GM20000 (cell line): ENCODE data around the gene TMC6.

Experiments
- DNase-seq: peaks from one replicate; pipeline ENCODE4 v3.0.0; 2012; ENCODE audit warnings: low spot score
- CTCF ChIP-seq: IDR thresholded peaks from 2 replicates; pipeline ENCODE4 v1.5.1; 2012; ENCODE audit warnings: mild to moderate bottlenecking, control low read depth; ENCODE audit errors: extremely low read depth, missing control alignments

TMC6 gene

DNA sequence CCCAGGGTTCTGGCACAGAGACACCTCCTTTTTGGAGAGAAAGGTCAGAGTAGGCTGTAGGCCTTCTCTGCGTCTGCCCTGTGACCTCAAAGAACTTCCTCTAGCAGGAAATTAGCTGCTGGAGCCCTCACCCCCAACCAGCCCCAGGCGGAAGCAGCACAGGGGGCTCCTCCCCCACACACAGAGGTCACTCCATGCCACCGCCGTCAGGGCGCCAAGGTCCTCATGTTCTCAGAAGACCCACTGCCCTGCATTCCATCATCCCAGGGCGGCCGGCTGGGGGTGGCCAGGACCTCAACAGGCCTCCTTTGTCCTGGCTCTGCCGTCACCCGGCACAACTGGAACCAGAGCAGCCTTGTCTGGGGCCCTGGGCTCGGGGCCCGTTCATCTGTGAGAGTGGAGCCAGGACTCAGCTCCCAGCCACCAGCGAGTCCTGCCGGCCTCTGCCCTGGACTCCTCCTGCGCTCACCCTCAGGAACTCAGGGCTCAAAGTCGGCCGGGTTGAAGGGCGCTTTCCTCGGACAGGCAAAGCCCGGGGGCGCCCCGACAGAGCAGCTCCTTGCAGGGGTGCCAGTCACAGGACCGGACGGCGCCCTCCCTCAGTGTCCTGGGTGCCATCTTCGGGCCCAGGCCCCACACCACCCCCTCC lies 1.2 kb downstream of the TMC6 start:
- no peak for TF ChIP-seq CTCF
- DNase-seq, result peak; percentile 86

GRCh38 chr17:78126895-78127238 lies 1.7 kb downstream of the TMC6 start:
- TF ChIP-seq CTCF, result no peak
- no peak for DNase-seq

DNA sequence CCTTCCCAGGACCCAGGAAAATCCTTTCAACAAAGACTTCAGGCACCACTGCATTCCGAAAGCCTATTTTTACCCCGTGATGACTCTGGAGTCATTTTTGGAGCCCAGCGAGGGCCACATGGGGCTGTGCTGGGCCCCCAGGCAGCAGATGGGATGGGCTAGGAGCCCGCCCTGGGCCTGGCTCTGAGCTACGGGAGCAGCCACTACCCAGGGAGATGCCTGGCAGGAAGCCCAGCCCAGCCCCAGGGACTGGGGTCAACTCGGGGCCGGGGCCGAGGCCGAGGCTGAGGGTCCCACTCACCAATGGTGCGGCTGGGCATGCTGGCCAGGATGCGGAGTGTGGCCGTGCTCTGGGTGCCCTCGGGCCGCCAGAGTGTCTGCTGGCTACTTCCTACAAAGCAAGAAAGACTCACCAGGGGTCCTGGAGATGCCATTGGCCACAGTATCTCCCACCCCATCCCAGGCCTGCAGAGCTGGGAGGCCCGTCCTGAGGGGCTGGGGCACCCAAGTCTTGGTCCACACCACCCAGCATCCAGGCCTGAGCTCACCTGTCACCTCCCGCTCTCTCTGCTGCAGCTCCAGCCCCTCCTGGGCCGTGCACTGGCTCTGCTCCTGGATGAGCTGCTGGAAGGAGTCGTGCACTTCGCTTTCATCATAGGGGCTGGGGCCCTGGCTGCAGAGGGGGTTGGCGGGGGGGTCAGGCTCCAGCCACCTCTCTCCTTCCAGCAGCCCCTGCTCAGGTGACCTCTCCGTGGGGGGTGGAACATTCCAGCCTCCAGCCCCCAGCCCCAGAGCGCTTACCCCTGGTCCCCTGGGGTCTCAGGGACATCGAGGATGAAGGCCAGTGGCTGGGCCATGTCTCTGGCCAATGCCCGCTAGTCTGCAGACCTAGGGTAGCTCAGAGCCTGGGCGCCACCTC lies 2.3 kb downstream of the TMC6 start:
- no peak for DNase-seq
- no peak for TF ChIP-seq CTCF

GRCh38 chr17:78125138-78125913 lies 3.2 kb downstream of the TMC6 start:
- no peak for TF ChIP-seq CTCF
- DNase-seq, result no peak

- DNase-seq, result no peak
- no peak for TF ChIP-seq CTCF
Measured at GRCh38 chr17:78124836-78125137, 3.8 kb downstream of the TMC6 start.

- TF ChIP-seq CTCF, result no peak
- DNase-seq, result peak; percentile 87
Measured at GRCh38 chr17:78124081-78124835, 4.3 kb downstream of the TMC6 start.
